K562 (cell line): ENCODE measurements around the gene ARL2. TPM values are rescaled to one million over a fixed set of nuclear protein-coding genes. Genes with fewer than 3 reads are reported as not detected.

Source experiments
- ATAC-seq: fragments of 200-7000 bp; cut with Tn5 transposase; 3 replicates; pipeline ENCODE4 v1.9.1; 2020; ENCODE audit warnings: moderate library complexity
- BruUV-seq: library from RNA; stranded (reverse); fragments of 400-500 nt; replicated peaks from 2 replicates; lab custom pipeline; 2021; lab: Mats Ljungman, UMichigan
- CTCF ChIA-PET: fragments of 300-600 bp; formaldehyde crosslinking; extraction: SDS; loops from one replicate; lab custom pipeline; 2021; ENCODE audit warnings: low intra/inter-chr PET ratio; lab: Yijun Ruan, JAX
- POLR2A ChIA-PET: fragments of 300-600, 350-650 bp; sonication (Branson Sonifier 250); formaldehyde crosslinking; extraction: SDS; loops from one replicate; lab custom pipeline; 2021; ENCODE audit warnings: antibody characterized with exemption, inconsistent platforms; lab: Yijun Ruan, JAX
- DNase-seq, 4 experiments: peaks; one replicate each; pipeline versions ENCODE4 v3.0.0 to v3.0.0-alpha.2; 2011 to 2018; ENCODE audit warnings: low spot score in 3 of 4, mixed read lengths in 3 of 4; ENCODE audit errors: extremely low read depth in 1 of 4
- FAIRE-seq: peaks from 2 replicates; lab custom pipeline; 2011; peaks lifted over from hg19 to GRCh38; lab: Jason Lieb, UNC
- H2AFZ ChIP-seq: 2 replicates; pipeline ENCODE4 v1.6.0; 2011; ENCODE audit warnings: low read depth, low read length, control low read depth, inconsistent platforms
- H3K27ac ChIP-seq: fragments of 200-600 bp; 3 replicates; pipeline ENCODE4 v1.8.0; 2011; ENCODE audit warnings: low read depth, mild to moderate bottlenecking, control low read depth, inconsistent platforms, low read length, moderate library complexity, mixed read lengths; ENCODE audit errors: extremely low read depth
- H3K27me3 ChIP-seq, 2 experiments: fragments of 300-600 bp in 1 of 2; 2 replicates in 1 of 2; 3 replicates in 1 of 2; pipeline versions ENCODE4 v1.6.0 to v1.8.0; 2011; ENCODE audit warnings: inconsistent platforms in 2 of 2, low read length in 2 of 2, mild to moderate bottlenecking in 1 of 2, mixed read lengths in 1 of 2, moderate library complexity in 1 of 2; ENCODE audit not compliant: control insufficient read depth in 2 of 2, insufficient read depth in 2 of 2
- H3K36me3 ChIP-seq: fragments of 300-600 bp; 3 replicates; pipeline ENCODE4 v1.8.0; 2011; ENCODE audit warnings: mild to moderate bottlenecking, low read length, inconsistent platforms; ENCODE audit not compliant: control insufficient read depth, insufficient read depth
- H3K4me1 ChIP-seq, 2 experiments: fragments of 200-600 bp in 1 of 2; replicated peaks in 1 of 2; 2 replicates in 1 of 2; 3 replicates in 1 of 2; pipeline versions ENCODE4 v1.5.1 to v1.8.0; 2011; ENCODE audit warnings: inconsistent platforms in 2 of 2, low read length in 2 of 2, mild to moderate bottlenecking in 1 of 2, mixed read lengths in 1 of 2, moderate library complexity in 1 of 2; ENCODE audit not compliant: control insufficient read depth in 2 of 2, insufficient read depth in 2 of 2
- H3K4me2 ChIP-seq: 2 replicates; pipeline ENCODE4 v1.6.1; 2011; ENCODE audit warnings: low read length, control low read depth, inconsistent platforms, mixed read lengths; ENCODE audit not compliant: insufficient read depth
- H3K4me3 ChIP-seq: fragments of 200-600 bp; sonication (generic), shearing (Covaris generic); 2 replicates; pipeline ENCODE4 v1.5.1; 2016; ENCODE audit warnings: control low read depth, inconsistent platforms
- H3K79me2 ChIP-seq: fragments of 200-600 bp; 3 replicates; pipeline ENCODE4 v1.8.0; 2011; ENCODE audit warnings: low read length, inconsistent platforms; ENCODE audit not compliant: control insufficient read depth, insufficient read depth
- H3K9ac ChIP-seq, 2 experiments: 2 replicates each; pipeline versions ENCODE4 v1.6.0 to v1.6.1; 2011; ENCODE audit warnings: low read depth in 2 of 2, low read length in 2 of 2, control low read depth in 1 of 2, inconsistent platforms in 1 of 2, mild to moderate bottlenecking in 1 of 2, mixed read lengths in 1 of 2; ENCODE audit not compliant: insufficient read depth in 1 of 2
- H3K9me1 ChIP-seq: one replicate; pipeline ENCODE4 v1.6.0; 2011; ENCODE audit warnings: inconsistent platforms, mild to moderate bottlenecking, low read length, moderate library complexity; ENCODE audit not compliant: control insufficient read depth, insufficient read depth
- H3K9me3 ChIP-seq: replicated peaks from 2 replicates; pipeline ENCODE4 v1.5.1; 2011; ENCODE audit warnings: low read depth, low read length, inconsistent platforms; ENCODE audit not compliant: control insufficient read depth, insufficient read depth
- H4K20me1 ChIP-seq: replicated peaks from 2 replicates; pipeline ENCODE4 v1.6.1; 2011; ENCODE audit warnings: low read length, inconsistent platforms, mixed read lengths; ENCODE audit not compliant: control insufficient read depth, insufficient read depth
- GTF2F1 ChIP-seq: IDR thresholded peaks from 2 replicates; pipeline ENCODE4 v1.6.1; 2011; ENCODE audit warnings: low read depth, low read length, improper control_type of control experiment
- NR2C1 ChIP-seq, 2 experiments: fragments of 450-650 bp; IDR thresholded peaks; 2 replicates each; pipeline ENCODE4 v1.6.1; 2017; ENCODE audit warnings: mild to moderate bottlenecking in 2 of 2, antibody characterized with exemption in 1 of 2, inconsistent platforms in 1 of 2, missing compliant biosample characterization in 1 of 2, missing genetic modification characterization in 1 of 2
- NR2C2 ChIP-seq, 2 experiments: fragments of 200-800 bp in 1 of 2; sonication (Bioruptor generic) in 1 of 2; sonication (generic) in 1 of 2; formaldehyde crosslinking in 1 of 2; IDR thresholded peaks; 2 replicates each; pipeline versions ENCODE4 v1.6.1 to v1.8.0; 2016 to 2022; ENCODE audit warnings: mild to moderate bottlenecking in 1 of 2, missing compliant biosample characterization in 1 of 2, missing genetic modification characterization in 1 of 2, missing genetic modification reagents in 1 of 2
- RBFOX2 ChIP-seq: fragments of 200-400 bp; formaldehyde crosslinking; IDR thresholded peaks from 2 replicates; pipeline ENCODE4 v1.6.1; 2017; ENCODE audit warnings: low read depth, mild to moderate bottlenecking, low read length, moderate library complexity
- ZBTB33 ChIP-seq: sonication (generic); formaldehyde crosslinking; IDR thresholded peaks from 2 replicates; pipeline ENCODE4 v1.8.1; 2023; ENCODE audit warnings: mild to moderate bottlenecking, missing genetic modification reagents
- ZNF589 ChIP-seq: fragments of 200-800 bp; sonication (Bioruptor generic); IDR thresholded peaks from 2 replicates; pipeline ENCODE4 v1.6.1; 2016; ENCODE audit warnings: low read depth, missing genetic modification characterization, missing compliant biosample characterization
- whole genome bisulfite sequencing: fragments of 100-300 bp; shearing (Covaris generic); methylation state at CpG from one replicate; pipeline ENCODE4 v1.1.6; 2016; ENCODE audit warnings: low coverage, mixed read lengths; ENCODE audit not compliant: insufficient coverage; ENCODE audit errors: missing lambda C conversion rate; 5-methylcytosine and 5-hydroxymethylcytosine counted together
- in situ Hi-C: fragments of 300-500 bp; cut with MboI; formaldehyde crosslinking; loops from 4 replicates; pipeline ENCODE4 v1.15.0; 2018; ENCODE audit warnings: inconsistent platforms, mixed read lengths
- intact Hi-C: fragments of 100-400 bp; cut with micrococcal nuclease; formaldehyde crosslinking; loops from 2 replicates; pipeline ENCODE4 v1.14.2; 2022
- polyA plus RNA-seq, 8 experiments: library from polyadenylated mRNA; depleted of rRNA in 4 of 8; stranded (reverse) in 5 of 8; unstranded in 3 of 8; fragments of >200 nt; fragmentation: Nextera tagmentation in 2 of 8; fragmentation: Illumina TruSeq in 1 of 8; extraction: Ambion mirVana in 2 of 8; extraction: Trizol in 1 of 8; gene quantifications; 2 replicates each; pipeline versions ENCODE4 v1.2.1 to v1.2.3, GENCODE V29; 2011 to 2014; ENCODE audit warnings: inconsistent platforms in 1 of 8, missing spikeins in 1 of 8
- total RNA-seq, 7 experiments: library from RNA; depleted of rRNA in 6 of 7; stranded (reverse); fragments of >200 nt in 6 of 7; fragmentation: Illumina TruSeq in 2 of 7; extraction: Trizol in 2 of 7; gene quantifications; 2 replicates each; pipeline versions ENCODE4 v1.2.1 to v1.2.3, GENCODE V29; 2011 to 2021; ENCODE audit warnings: low replicate concordance in 1 of 7

The ARL2 gene
- total and polyA plus RNA-seq, 9 of the 15 experiments (the other 6 are each of a cell fraction or from before 2014, with no cell fraction given) = 5.7 to 154 (median 92.2) TPM

- TF ChIP-seq ZBTB33 (CRISPR knock-in tag) (peak; percentile 63; the same call in 1 of the 2 replicates), GTF2F1 (no peak), RBFOX2 (peak; percentile 43; the same call in 1 of the 2 replicates)
- TF ChIP-seq, all 486 proteins: peak for 4
Observed at GRCh38 chr11:65043881-65044501, 30.0 kb downstream of the ARL2 start (continued).

GRCh38 chr11:65045061-65045460 is 31.1 kb downstream of the ARL2 start:
- intact Hi-C loops (no loop called here), in situ Hi-C loops (no loop called here)
- POLR2A ChIA-PET = interaction anchor here (1.1 to 1.2 kb wide), 2 partner anchors 18 to 454 kb away, joined by 3 to 4 read pairs; partner anchors contain the start of gene MALAT1
- Histone ChIP-seq H2AFZ (no peak overlapping the region), H3K36me3 (peaks cover 27% of the 10 kb centered on the region; the same call in 2 of the 3 replicates), H3K9me3 (no peaks in the 10 kb centered on the region), H3K9me1 (no peaks in the 10 kb centered on the region), H3K4me1 (peaks cover 8 to 62% of the 10 kb centered on the region in 2 experiments; a peak in 4 of 5 replicates), H3K9ac (peak overlapping the region in 1 of 2 experiments; percentile 83; a peak in 2 of 4 replicates), H3K79me2 (peaks cover 24% of the 10 kb centered on the region), H4K20me1 (no peaks in the 10 kb centered on the region; the same call in 1 of the 2 replicates), H3K4me3 (no peak overlapping the region), H3K4me2 (no peak overlapping the region), H3K27me3 (no peaks in the 10 kb centered on the region), H3K27ac (no peak overlapping the region)
- FAIRE-seq = peak; percentile 26
- BruUV-seq = no TSS peak
- peak; percentile 80 for TF ChIP-seq NR2C1 (IDR thresholded peaks at IDR 0.05)
- TF ChIP-seq NR2C1 (tag; IDR thresholded peaks at IDR 0.05) = peak; percentile 54
- peak; percentile 84; the same call in 1 of the 2 replicates for TF ChIP-seq NR2C2 (CRISPR knock-in tag; IDR thresholded peaks at IDR 0.05)
- no peak for TF ChIP-seq NR2C2 (tag; IDR thresholded peaks at IDR 0.05)
- TF ChIP-seq ZNF589 (CRISPR knock-in tag) = no peak
- peak in 3 of 4 experiments; percentile 50 to 56 (median 52) for DNase-seq
- WGBS = 72% methylated on average over 5 of the region's 5 CpGs
- no peak for ATAC-seq
- CTCF ChIA-PET = no interaction called here
